Activated CD4-positive, alpha-beta T cell treated with anti-CD3 and anti-CD28 coated beads for 36 hours (primary cell): Measurements from ENCODE around the gene CLEC16A. TPM values are rescaled to one million over a fixed set of nuclear protein-coding genes. Genes with fewer than 3 reads are reported as not detected.
A peak's percentile ranks its signal among the peaks of the same experiment; 100 is the strongest.

Experiments
- ATAC-seq: fragments of 200-7000 bp; cut with Tn5 transposase; one replicate; pipeline ENCODE4 v1.10.0; 2021; ENCODE audit warnings: mild to moderate bottlenecking, moderate library complexity
- CTCF ChIA-PET: fragments of 350-600 bp; sonication (Branson Sonifier 250); formaldehyde crosslinking; loops from one replicate; lab custom pipeline; 2021; ENCODE audit warnings: antibody characterized with exemption; lab: Charles Lee
- POLR2A ChIA-PET: fragments of 350-600 bp; sonication (Branson Sonifier 250); formaldehyde crosslinking; loops from one replicate; lab custom pipeline; 2021; ENCODE audit warnings: antibody characterized with exemption, inconsistent platforms; lab: Charles Lee
- DNase-seq: peaks from one replicate; pipeline ENCODE4 v3.0.0-alpha.2; 2020
- H3K27ac Mint-ChIP-seq: one replicate; pipeline ENCODE4 v1.8.0; 2021; ENCODE audit warnings: mixed read lengths
- H3K27me3 Mint-ChIP-seq: one replicate; pipeline ENCODE4 v1.8.0; 2021; ENCODE audit warnings: mixed read lengths
- H3K36me3 Mint-ChIP-seq: one replicate; pipeline ENCODE4 v1.8.0; 2021; ENCODE audit warnings: low read depth, mixed read lengths
- H3K4me1 Mint-ChIP-seq: one replicate; pipeline ENCODE4 v1.8.0; 2021; ENCODE audit warnings: mixed read lengths
- H3K4me3 Mint-ChIP-seq: one replicate; pipeline ENCODE4 v1.8.0; 2021; ENCODE audit warnings: mild to moderate bottlenecking, moderate library complexity, mixed read lengths
- H3K9me3 Mint-ChIP-seq: one replicate; pipeline ENCODE4 v1.8.0; 2021; ENCODE audit warnings: low read depth, mixed read lengths
- intact Hi-C, 2 experiments: fragments of 100-400 bp; cut with DNase I in 1 of 2; cut with micrococcal nuclease in 1 of 2; formaldehyde crosslinking; loops; one replicate each; pipeline versions ENCODE4 v1.14.2 to v1.15.1; 2022 to 2024; cut with DNase I, micrococcal nuclease
- total RNA-seq, 2 experiments: library from RNA; stranded (reverse); gene quantifications; one replicate each; pipeline ENCODE4 v1.2.3, GENCODE V29; 2021

The CLEC16A gene
- total RNA-seq, 2 experiments from 2014 or later, result 23.5 to 25.4 TPM

DNA sequence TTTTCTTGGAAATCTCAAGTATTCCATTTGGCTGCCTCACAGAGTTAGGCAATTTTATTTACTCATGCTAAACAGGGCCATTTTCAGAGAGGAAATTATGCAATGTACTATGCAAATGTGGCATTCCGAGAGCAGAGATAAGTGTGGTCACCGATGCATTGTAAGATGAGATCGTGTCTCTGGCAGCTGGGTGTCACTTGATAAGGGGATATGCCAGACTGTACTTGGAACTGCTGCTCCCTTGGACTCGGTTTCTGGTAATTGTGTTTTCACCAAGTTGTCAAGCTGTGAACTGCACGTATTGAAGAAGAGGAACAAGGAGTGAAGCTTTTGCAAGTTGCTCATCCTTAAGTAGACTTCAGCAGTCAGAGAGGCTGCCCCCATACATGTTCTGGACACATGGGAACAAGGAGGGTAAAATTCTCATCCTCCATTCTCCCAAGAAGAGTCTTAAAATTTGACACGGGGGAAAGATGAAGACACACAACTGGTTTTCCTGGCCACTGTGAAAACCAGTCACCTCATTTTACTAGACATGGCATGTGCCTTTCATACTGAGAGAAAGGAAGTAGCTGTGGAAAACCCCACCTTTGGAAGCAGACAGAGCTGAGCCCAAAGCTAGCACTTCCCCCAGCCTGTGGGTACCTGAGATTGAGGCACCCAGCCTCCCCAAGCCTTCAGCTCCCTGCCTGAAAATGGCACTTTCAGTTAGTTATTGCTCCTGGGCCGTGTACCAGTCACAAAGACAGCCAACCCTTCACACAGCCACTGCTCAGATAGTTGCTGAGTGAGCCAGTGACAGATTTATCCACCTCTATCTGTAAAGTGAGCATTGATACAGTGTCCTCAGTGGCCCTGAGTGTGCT, 160.9 kb downstream of the CLEC16A start:
- ATAC-seq (peak; percentile 67), DNase-seq (peak; percentile 61)
- no peaks in the 10 kb centered on the region for H3K36me3 Mint-ChIP-seq
- H3K4me3 Mint-ChIP-seq, result peak overlapping the region; percentile 18
- ChIA-PET CTCF (interaction anchor here (0.6 to 2.6 kb wide), 13 partner anchors 8 to 249 kb away, joined by 3 to 10 read pairs (median 4); no protein-coding TSS in a partner anchor), POLR2A (interaction anchor here (0.5 to 1.6 kb wide), 11 partner anchors 8 to 167 kb away, joined by 3 to 9 read pairs (median 4); partner anchors contain the start of gene SOCS1)
- intact Hi-C loops, result loop anchor here in 1 of 2 experiments (1.0 to 5.0 kb wide), 2 partner anchors 9 to 52 kb away; no protein-coding TSS in a partner anchor
- H3K27ac Mint-ChIP-seq, result peak overlapping the region; percentile 88
- H3K27me3 Mint-ChIP-seq, result no peaks in the 10 kb centered on the region
- H3K9me3 Mint-ChIP-seq, result no peaks in the 10 kb centered on the region
- H3K4me1 Mint-ChIP-seq, result peaks cover 61% of the 10 kb centered on the region

DNA sequence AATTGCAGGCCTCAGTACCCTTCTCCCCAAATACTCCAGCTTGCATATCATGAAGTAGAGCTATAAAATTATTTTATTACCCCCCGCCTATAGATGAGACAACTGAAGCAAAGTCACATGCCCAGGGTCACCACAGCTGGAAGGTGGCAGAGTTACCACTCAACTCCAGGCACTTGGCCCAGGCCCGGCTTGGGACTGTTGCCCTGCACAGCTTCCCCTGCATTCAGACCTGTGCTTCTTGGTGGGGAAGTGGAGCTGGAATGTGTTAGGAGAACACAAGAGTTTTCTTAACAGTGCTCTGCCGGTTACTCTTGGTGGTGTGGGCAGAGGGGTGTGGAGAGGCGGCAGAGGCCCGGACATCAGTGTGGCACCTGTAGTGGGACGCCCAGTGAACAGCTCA, 162.4 kb downstream of the CLEC16A start:
- Mint-ChIP-seq H3K27me3 (no peaks in the 10 kb centered on the region), H3K4me1 (peaks cover 53% of the 10 kb centered on the region), H3K4me3 (no peak overlapping the region), H3K36me3 (peaks cover 7% of the 10 kb centered on the region), H3K9me3 (peaks cover 4% of the 10 kb centered on the region), H3K27ac (no peak overlapping the region)
- DNase-seq, result no peak
- CTCF ChIA-PET, result interaction anchor here (0.6 to 0.9 kb wide), 3 partner anchors 11 to 1875 kb away, joined by 3 to 4 read pairs (median 3); no protein-coding TSS in a partner anchor
- ATAC-seq, result no peak
- POLR2A ChIA-PET, result interaction anchor here (0.6 to 0.8 kb wide), 2 partner anchors 28 to 118 kb away, joined by 4 read pairs; no protein-coding TSS in a partner anchor
- intact Hi-C loops, result loop anchor here in 1 of 2 experiments (5.0 kb wide), 1 partner anchor 51 kb away; no protein-coding TSS in a partner anchor

DNA sequence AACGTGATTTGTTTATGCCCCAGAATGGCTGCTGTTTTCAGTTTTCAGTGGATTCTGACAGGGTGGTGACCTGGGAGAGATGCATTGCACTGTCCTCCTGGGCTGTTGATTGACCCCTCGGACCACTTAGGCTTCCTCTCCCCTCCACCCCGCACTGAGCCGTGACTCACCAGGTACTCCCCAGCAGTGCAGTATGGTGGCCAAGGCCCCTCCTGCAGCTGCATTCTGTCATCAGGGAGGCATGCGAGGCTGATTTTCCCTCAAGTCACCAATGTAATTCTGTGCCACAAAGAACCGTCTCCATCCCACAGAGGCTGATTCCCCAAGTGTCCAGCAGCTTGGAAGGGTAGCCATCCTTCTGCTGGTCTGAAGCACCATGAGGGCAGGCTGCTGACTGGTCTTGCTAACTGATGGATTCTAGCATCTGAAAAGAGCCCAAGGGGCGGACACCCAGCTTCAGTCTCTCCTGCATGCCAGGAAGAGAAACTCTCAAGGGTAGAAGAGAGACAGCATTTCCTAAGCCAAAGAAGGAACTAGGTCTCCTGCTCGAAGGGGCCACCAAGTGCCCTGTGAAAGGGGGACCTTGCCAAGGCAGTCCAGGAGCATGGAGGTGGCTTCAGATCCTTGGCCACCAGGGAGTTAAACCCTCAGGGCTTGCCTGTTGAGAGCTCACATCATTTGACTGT, 163.6 kb downstream of the CLEC16A start:
- intact Hi-C loops, result loop anchor here in 1 of 2 experiments (5.0 kb wide), 1 partner anchor 49 kb away; no protein-coding TSS in a partner anchor
- ATAC-seq (no peak), DNase-seq (no peak)
- Mint-ChIP-seq H3K9me3 (peaks cover 6% of the 10 kb centered on the region), H3K36me3 (peaks cover 9% of the 10 kb centered on the region), H3K27me3 (no peaks in the 10 kb centered on the region), H3K27ac (no peak overlapping the region), H3K4me3 (no peak overlapping the region), H3K4me1 (peaks cover 52% of the 10 kb centered on the region)
- POLR2A ChIA-PET, result interaction anchor here (0.6 to 0.8 kb wide), 2 partner anchors 26 to 117 kb away, joined by 3 to 4 read pairs; no protein-coding TSS in a partner anchor
- CTCF ChIA-PET, result interaction anchor here (0.9 kb wide), 1 partner anchor 12 kb away, joined by 4 read pairs; no protein-coding TSS in a partner anchor

DNA sequence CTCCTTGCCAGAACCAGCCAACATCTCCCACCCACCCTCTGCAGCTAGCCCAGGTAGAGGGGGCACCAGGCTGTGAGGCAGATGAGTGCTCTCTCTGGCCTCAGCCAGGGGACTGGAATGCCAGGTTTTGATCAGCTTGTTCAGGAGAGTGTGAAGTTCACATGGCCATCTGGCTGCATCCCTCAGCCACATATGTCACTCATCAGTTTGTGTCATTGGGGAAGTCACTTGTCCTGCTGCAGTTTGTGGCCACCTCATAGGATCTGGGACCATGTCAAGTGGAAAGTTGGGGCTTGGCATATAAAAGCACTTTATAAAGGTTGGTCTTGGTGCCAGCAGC, 164.1 kb downstream of the CLEC16A start:
- intact Hi-C loops, result loop anchor here in 1 of 2 experiments (5.0 kb wide), 1 partner anchor 49 kb away; no protein-coding TSS in a partner anchor
- H3K36me3 Mint-ChIP-seq, result peaks cover 9% of the 10 kb centered on the region
- DNase-seq, result no peak
- peaks cover 6% of the 10 kb centered on the region for H3K9me3 Mint-ChIP-seq
- ChIA-PET POLR2A (no interaction called here), CTCF (interaction anchor here (0.9 kb wide), 1 partner anchor 13 kb away, joined by 4 read pairs; no protein-coding TSS in a partner anchor)
- ATAC-seq, result no peak
- H3K4me1 Mint-ChIP-seq, result peaks cover 54% of the 10 kb centered on the region
- H3K4me3 Mint-ChIP-seq, result no peak overlapping the region
- H3K27me3 Mint-ChIP-seq, result no peaks in the 10 kb centered on the region
- no peak overlapping the region for H3K27ac Mint-ChIP-seq

DNA sequence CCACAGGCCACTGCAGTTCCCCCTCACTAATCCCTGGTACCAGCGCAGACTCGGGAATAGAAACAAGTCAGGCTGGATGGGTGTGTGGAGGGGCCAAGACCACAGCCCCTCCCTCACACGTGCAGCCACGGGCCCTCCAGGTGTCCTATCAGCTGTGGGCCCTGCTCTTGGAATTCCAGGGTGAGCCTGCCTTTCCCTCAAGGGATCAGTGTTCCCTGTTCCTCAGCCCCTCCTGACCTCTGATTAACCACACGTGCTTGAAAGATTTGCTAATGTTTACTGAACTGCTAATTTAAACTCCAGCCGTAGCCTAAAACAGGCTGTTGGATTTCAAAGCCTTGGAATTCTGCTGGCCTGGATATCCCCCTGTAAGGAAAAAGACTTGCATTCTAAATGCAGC, 165.2 kb downstream of the CLEC16A start:
- H3K36me3 Mint-ChIP-seq, result peaks cover 9% of the 10 kb centered on the region
- intact Hi-C loops, result loop anchor here in 1 of 2 experiments (5.0 kb wide), 1 partner anchor 48 kb away; no protein-coding TSS in a partner anchor
- ATAC-seq (no peak), DNase-seq (no peak)
- POLR2A ChIA-PET, result no interaction called here
- H3K27me3 Mint-ChIP-seq, result no peaks in the 10 kb centered on the region
- peaks cover 6% of the 10 kb centered on the region for H3K9me3 Mint-ChIP-seq
- no peak overlapping the region for H3K27ac Mint-ChIP-seq
- peaks cover 56% of the 10 kb centered on the region for H3K4me1 Mint-ChIP-seq
- H3K4me3 Mint-ChIP-seq, result no peak overlapping the region
- CTCF ChIA-PET, result no interaction called here

DNA sequence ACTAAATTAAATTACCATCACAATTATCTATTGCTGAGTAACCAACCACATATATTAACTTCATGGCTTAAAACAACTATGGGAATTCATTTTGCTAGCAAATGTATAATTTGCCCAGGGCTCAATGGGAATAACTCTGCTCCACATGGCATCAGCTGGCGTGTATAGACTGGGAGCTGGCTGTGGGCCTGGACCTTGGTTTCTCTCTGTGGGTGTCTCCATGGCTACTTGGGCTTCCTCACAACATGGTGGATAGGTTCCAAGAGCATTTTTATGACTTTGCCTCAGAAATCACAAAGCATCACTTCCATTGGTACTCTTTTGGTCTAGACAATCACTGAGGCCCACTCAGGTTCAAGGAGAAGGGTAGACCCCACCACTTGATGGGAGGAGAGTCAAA, 166.8 kb downstream of the CLEC16A start:
- DNase-seq (no peak), ATAC-seq (no peak)
- POLR2A ChIA-PET, result interaction anchor here (0.6 kb wide), 1 partner anchor 385 kb away, joined by 5 read pairs; no protein-coding TSS in a partner anchor
- peaks cover 13% of the 10 kb centered on the region for H3K36me3 Mint-ChIP-seq
- H3K4me1 Mint-ChIP-seq, result peaks cover 50% of the 10 kb centered on the region
- CTCF ChIA-PET, result interaction anchor here (0.6 to 1.1 kb wide), 4 partner anchors 52 to 143 kb away, joined by 3 to 4 read pairs (median 3); no protein-coding TSS in a partner anchor
- peaks cover 6% of the 10 kb centered on the region for H3K9me3 Mint-ChIP-seq
- H3K27ac Mint-ChIP-seq, result peak overlapping the region; percentile 39
- H3K4me3 Mint-ChIP-seq, result no peak overlapping the region
- intact Hi-C loops, result no loop called here
- H3K27me3 Mint-ChIP-seq, result no peaks in the 10 kb centered on the region

DNA sequence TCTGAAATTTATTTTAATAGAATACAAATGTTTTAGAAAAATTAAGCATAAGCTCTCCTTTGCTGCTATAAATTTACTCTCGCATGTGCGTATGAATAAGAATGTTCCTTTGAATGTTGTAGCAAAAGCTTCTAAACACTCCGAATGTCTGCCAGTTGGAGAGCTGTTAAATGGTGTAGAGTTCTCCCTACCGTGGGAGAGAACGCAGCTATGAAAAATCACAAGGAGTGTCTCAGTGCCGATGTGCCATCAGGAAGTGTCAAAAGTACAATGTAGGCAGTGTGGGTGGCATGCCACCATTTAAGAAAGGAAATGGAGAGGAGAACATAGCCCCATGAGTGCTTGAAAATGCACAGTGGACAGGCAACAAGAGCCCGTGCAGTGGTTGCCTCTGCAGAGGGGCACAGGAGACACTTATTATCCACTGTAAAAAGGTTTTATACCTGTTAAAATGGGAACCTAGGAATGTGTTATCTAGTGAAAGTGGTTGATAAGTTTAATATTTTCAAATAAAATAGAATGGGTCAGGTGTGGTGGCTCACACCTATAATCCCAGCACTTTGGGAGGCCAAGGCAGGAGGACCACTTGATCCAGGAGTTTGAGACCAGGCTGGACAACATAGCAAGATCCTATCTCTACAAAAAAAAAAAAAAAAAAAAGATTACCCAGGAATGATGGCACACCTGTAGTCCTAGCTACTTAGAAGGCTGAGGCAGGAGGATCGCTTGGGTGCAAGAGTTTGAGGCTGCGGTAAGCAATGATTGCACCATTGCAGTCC, 167.7 kb downstream of the CLEC16A start:
- H3K4me1 Mint-ChIP-seq, result peaks cover 50% of the 10 kb centered on the region
- H3K27ac Mint-ChIP-seq, result no peak overlapping the region
- intact Hi-C loops, result no loop called here
- POLR2A ChIA-PET, result interaction anchor here (1.0 kb wide), 1 partner anchor 129 kb away, joined by 3 read pairs; no protein-coding TSS in a partner anchor
- ATAC-seq, result no peak
- CTCF ChIA-PET, result interaction anchor here (1.1 to 1.5 kb wide), 3 partner anchors 18 to 141 kb away, joined by 3 to 4 read pairs (median 4); no protein-coding TSS in a partner anchor
- no peak for DNase-seq
- no peak overlapping the region for H3K4me3 Mint-ChIP-seq
- H3K27me3 Mint-ChIP-seq, result no peaks in the 10 kb centered on the region
- peaks cover 6% of the 10 kb centered on the region for H3K9me3 Mint-ChIP-seq
- peaks cover 13% of the 10 kb centered on the region for H3K36me3 Mint-ChIP-seq

DNA sequence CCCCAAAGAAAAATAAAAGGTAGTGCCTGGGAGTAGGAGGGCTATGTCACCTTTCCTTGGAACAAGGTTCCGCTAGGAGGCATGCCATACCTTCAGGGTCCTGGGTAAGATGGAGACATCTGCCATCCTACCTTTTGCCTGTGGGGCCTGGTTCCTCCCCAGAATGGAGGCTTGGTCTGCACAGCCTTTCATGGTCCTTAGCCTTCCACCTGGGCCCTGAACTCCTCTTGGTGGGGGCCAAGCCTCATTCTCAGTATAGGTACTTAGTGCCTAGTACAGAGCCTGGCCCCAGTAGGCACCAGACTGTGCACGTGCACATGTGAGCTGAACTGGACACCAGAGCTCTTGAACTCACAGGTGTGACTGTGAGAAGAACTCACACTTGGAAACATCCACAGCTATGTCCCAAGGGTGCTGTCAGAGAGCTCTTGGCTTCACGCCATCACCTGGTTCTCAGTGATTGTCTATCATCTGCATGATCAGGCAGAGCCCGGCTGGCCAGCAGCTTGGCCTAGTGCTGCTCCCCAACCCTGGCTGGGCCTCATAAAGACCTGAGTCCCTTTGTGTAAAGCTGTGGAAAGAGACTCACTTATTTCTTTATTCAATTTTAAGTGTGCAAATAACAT, 168.5 kb downstream of the CLEC16A start:
- Mint-ChIP-seq H3K36me3 (peaks cover 16% of the 10 kb centered on the region), H3K27ac (peak overlapping the region; percentile 85), H3K4me3 (peak overlapping the region; percentile 40), H3K4me1 (peaks cover 54% of the 10 kb centered on the region), H3K9me3 (peaks cover 10% of the 10 kb centered on the region), H3K27me3 (no peaks in the 10 kb centered on the region)
- DNase-seq (peak; percentile 38), ATAC-seq (no peak)
- ChIA-PET POLR2A (interaction anchor here (0.8 to 1.4 kb wide), 4 partner anchors 8 to 139 kb away, joined by 3 to 5 read pairs (median 4); no protein-coding TSS in a partner anchor), CTCF (interaction anchor here (1.0 to 1.5 kb wide), 6 partner anchors 11 to 149 kb away, joined by 3 to 4 read pairs (median 4); no protein-coding TSS in a partner anchor)
- intact Hi-C loops, result no loop called here

DNA sequence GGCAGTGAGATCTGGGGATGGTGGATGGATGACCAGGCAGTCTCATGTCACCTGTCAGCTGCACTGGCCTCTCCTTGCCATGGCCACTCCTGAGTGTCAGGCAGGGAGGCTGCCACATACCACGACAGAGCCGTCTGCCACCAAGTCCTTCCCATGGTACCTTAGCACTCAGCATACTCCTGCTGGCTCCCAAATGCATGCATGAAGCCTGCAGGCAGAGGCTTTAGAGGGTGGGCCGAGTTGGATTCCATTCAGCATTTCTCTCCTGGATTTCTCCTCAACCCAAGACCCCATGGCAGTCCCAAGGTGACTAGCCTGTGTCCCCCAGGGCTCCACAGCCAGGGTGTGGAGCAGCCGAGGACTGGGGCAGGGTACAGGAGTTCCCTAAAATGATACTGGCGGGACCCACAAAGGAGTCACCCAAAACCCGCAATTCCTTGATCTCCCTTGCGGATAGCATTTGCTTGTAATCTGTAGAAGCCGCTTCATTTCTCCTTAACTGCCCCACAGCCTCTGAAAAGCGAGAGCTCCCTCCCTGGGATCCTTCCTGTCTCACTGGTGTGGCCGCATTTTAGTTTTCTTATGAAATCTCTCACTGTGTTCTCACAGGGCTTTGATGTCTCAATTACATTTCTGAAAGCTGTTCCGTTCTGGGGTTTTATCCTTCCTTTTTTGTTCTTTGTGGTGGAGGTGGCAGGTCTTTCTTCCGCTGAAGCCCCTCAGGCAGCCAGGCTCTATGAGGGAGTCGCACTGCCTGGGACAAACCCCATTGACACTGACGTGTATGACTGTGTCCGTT, 170.2 kb downstream of the CLEC16A start:
- Mint-ChIP-seq H3K27ac (peak overlapping the region; percentile 85), H3K4me3 (peak overlapping the region; percentile 44), H3K36me3 (peaks cover 21% of the 10 kb centered on the region), H3K9me3 (peaks cover 10% of the 10 kb centered on the region), H3K27me3 (no peaks in the 10 kb centered on the region), H3K4me1 (peaks cover 57% of the 10 kb centered on the region)
- peak; percentile 80 for ATAC-seq
- DNase-seq, result peak; percentile 59
- ChIA-PET CTCF (interaction anchor here (0.6 to 1.0 kb wide), 4 partner anchors 20 to 151 kb away, joined by 3 to 4 read pairs (median 3); no protein-coding TSS in a partner anchor), POLR2A (interaction anchor here (0.9 to 1.4 kb wide), 5 partner anchors 10 to 118 kb away, joined by 3 to 14 read pairs (median 5); no protein-coding TSS in a partner anchor)
- intact Hi-C loops, result loop anchor here (1.0 to 2.0 kb wide), 5 partner anchors 9 to 126 kb away; no protein-coding TSS in a partner anchor
